GM21390 (cell line): ENCODE data around the gene DACH2.
A peak's percentile ranks its signal among the peaks of the same experiment; 100 is the strongest.

Experiments
- ATAC-seq: cut with Tn5 transposase; IDR thresholded peaks from one replicate; pipeline ENCODE4 v1.9.1; 2021; ENCODE audit not compliant: unreplicated experiment

Gene DACH2

DNA sequence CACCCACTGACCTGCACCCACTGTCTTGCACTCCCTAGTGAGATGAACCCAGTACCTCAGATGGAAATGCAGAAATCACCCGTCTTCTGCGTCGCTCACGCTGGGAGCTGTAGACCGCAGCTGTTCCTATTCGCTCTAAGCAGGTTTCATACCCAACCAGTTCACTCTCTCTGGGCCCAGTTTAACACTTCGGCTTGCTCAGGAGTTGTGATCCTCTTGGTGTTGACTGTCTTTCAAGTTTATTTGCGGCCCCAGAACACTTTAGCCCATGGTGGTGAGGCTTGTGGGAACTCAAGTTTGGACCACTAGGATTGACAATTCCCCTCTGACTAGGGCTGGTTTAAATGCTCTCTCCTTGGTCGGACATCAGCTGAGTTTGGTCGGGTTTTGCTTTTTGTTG is 147.0 kb downstream of the DACH2 start:
- ATAC-seq, result no peak

DNA sequence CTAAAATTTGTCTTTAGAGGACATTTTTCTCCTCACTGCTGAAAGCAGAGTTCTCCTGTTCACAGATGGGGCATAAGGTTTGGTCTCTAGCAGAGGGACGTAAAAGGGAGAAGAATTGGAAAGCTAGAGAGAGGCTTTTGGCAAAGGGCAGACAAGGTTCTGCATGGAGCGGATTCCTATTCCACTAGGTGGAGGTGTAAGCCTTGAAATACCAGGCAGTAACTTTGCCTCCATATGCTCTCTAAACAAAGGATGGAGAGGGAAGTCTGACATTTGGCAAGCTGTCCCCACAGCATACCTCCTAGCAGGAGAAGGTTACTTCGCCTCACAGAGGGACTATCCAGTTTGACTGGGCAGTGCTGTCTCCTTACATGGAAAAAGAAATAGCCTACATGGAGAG is 174.7 kb downstream of the DACH2 start:
- ATAC-seq, result no peak

DNA sequence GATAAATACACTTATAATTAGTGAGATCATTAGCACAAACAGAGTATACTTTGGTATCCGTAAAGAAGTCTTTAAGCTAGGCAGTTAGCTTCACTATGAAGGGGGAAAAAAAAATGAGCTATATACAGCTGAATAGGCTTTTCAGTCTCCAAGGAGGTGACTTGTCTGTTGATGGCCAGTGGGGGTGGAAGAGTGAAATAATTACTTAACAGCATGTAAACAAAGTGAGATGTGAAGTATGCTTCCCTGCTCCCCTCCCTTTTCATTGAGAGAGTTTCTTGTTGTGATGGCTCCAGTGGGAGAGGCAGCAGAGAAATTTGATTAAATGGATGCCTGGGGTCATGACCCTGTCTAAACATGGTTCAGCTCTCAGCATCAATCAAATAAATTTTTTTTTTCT is 180.9 kb downstream of the DACH2 start:
- ATAC-seq, result no peak

GRCh38 chrX:86348669-86349068 is 200.4 kb downstream of the DACH2 start:
- no peak for ATAC-seq

- no peak for ATAC-seq
Observed at GRCh38 chrX:86349115-86349514, 200.9 kb downstream of the DACH2 start.

GRCh38 chrX:86369847-86370630 is 221.8 kb downstream of the DACH2 start:
- ATAC-seq, result no peak

- no peak for ATAC-seq
Observed at GRCh38 chrX:86370927-86371326, 222.7 kb downstream of the DACH2 start.

DNA sequence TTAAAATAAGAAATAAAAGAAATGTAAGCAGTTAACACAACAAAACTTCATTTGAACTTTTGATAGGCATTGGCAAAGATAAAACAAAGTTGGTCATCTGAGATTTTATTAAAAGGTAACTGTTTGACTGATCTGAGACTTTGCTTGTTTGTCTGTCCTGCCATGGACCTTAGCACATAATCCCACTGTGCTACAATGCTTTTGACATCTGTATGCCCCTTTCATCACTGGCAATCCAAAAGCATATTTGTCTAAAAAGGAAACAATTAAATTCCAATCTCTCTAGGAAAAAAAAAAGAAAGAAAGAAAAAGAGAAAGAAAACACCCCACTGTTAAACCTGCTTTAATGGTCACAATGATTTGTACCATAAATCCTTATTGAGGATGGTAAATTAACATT is 231.0 kb downstream of the DACH2 start:
- ATAC-seq, result no peak

DNA sequence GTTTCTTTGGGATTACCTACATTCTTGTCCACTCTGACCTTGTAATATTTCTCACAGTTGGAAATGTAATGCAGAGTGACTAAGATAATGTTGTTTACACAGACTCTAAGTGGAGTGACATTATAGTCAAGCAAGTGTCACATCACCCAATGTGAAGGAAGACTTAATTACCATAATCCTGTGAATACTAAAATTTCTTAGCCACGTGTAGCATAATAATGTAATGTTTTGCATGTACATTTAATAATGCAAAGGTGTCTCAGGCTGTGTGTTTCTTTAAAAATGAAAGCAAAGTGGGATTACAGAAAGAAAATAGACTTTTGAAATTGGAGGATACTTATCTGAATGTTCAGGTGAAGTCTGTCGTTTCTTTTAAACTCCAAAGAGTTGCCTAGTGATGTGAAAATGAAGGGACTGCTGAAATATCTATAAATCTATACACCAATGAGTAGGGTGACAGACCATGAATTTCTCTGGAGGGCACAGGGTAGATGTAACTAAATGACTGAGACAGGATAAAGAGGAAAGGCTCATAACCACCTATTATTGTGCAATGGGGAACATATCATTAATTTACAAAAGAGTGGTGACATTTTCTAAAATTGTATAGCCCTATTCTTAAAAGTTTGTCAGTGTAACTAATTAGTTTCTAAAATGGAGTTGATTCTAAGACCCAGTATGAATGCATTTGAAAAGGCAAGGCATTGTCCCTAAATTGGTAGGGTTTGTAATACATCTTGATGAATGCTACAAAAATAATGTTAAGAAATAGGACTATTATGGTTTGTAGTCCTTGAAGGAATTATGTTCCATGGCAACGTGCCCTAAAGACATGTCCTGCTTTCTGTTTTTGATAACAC is 235.7 kb downstream of the DACH2 start:
- no peak for ATAC-seq

DNA sequence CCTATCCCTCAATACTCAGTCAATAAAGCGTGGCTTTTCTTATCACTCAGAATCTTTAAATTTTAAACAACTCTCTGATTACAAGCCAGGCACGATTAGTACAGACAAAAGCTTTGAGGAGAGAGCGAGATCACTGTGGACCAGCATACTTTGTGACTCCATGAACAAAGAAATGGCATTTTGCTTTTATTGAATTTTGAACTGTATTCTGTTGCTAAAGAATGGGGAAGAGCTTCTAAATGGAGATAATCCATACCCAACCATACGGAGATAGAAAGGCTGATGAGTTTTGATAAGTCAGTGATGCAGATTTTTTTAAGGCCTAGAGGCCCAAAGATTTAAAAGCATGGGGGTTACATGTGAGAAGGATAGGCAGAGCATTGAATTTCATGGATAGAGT is 259.1 kb downstream of the DACH2 start:
- no peak for ATAC-seq

DNA sequence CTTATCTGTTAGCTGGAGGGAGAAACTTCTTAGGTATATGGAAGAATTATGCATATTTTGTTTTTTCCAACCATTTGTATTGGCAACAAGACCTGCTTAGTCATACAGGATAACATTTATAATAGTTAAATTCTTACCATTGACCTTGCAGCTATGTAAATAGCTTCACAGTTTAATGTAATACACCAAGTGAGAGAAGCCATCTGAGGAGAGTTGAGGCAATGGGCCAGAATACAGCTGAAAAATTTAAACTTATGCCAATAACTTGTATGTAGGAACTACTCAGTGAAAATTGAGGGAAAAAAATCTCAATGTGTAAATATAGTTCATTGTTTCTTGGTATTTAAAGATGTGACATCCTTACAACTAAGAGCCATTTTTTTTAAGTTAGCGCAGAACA is 273.5 kb downstream of the DACH2 start:
- ATAC-seq, result no peak

GRCh38 chrX:86436116-86436515 is 287.9 kb downstream of the DACH2 start:
- no peak for ATAC-seq

- ATAC-seq, result no peak
Observed at GRCh38 chrX:86455495-86455894, 307.2 kb downstream of the DACH2 start.

DNA sequence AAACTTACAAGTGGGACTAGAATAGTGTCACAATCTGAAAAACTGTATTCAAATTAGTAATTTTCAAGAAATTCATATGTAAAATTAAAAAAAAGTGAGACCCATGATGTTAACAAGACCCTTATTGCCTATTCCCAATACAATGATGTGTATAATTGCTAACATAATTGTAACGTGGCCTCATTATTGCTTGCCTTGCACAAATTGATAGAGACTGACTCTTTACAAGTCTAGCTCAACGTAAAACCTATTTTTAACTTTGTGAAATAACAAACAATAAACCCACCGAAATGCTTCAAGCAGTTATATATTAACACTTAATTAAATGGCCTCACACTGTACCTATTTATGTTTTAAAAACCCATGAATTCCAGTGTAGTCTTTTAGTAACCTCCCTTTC is 312.5 kb downstream of the DACH2 start:
- no peak for ATAC-seq

- ATAC-seq, result no peak
Observed at GRCh38 chrX:86504297-86504696, 356.0 kb downstream of the DACH2 start.

- no peak for ATAC-seq
Observed at GRCh38 chrX:86507331-86507730, 359.1 kb downstream of the DACH2 start.

- no peak for ATAC-seq
Observed at GRCh38 chrX:86579777-86580176, 431.5 kb downstream of the DACH2 start.

DNA sequence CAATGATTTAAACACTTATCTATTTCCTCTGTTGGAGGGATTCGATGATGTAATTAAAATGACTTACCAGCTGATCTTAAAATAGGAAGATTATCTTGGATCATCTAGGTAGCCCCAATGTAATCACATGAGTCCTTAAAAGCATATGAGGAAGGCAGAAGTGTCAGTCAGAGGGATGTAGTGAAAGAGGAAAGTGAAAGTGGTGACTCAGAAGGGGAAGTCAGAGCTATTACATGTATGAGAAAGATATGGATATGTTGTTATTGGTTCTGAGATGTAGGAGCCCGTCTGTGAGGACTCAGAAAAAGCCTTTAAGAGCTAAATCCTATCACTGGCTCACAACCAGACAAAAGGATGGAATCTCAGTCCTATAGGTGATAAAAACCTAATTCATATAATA is 456.4 kb downstream of the DACH2 start:
- peak; percentile 61 for ATAC-seq

DNA sequence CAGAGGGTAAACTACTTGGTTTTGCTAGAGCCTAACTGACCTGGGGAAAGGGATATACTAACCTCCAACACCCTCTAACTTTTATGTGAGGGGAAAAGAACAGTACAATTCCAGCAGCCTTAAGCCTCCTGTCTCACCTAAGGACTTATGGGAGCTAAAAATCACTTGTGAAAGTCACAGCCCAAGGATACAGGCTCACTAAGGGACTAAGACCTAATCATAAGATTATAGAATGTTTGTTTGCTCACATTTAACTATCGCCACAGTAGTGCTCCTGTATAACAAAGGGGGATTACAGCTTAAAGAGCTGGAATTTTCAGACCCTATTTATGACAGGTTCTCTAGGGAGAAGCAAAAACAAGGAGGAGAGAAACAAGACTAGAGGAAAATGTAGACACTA is 548.7 kb downstream of the DACH2 start:
- no peak for ATAC-seq

DNA sequence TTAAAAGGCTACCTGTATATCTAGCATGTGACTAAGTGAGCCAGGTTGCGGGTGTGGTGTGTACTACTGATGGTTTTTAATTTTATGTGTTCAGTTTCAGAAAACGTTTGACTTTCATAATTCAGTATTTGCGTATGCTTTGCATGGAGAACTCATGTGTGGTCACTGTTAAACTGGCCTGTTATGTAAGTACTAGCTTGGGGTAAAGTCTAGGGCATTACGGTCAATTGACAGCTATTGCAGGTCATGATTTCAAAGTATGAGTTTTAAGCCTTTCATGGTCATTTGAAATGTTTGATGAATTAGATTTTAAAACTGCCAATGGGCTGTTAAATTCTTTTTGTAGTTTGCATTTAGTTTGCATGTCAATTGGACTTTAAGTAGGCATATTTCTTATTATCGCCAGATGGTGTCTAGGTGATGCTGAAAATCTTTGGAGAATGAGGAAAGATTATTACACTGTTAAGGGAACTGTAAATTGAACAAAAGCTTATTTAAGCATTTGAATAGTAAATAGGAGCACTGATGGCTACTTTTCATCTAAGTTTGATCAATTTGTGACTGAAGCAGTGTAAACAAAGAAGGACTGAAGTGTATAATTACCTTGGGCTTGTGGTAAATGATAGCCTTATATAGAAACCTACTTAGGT is 563.4 kb downstream of the DACH2 start:
- ATAC-seq, result no peak

DNA sequence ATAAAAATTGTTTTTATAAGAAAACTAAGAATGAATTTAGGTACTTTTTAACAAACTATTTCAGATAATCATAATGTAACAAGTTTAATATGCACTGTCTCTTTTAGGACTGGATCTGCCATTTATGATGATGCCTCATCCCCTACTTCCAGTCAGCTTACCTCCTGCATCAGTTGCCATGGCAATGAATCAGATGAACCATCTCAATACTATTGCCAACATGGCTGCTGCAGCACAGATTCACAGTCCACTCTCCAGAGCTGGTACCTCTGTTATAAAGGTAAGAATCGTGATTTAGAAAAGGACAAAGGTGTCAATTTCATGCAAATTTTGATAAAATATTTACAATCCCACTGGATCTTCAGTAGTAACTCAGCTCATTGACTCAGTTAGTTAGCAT is 566.2 kb downstream of the DACH2 start:
- ATAC-seq, result no peak

DNA sequence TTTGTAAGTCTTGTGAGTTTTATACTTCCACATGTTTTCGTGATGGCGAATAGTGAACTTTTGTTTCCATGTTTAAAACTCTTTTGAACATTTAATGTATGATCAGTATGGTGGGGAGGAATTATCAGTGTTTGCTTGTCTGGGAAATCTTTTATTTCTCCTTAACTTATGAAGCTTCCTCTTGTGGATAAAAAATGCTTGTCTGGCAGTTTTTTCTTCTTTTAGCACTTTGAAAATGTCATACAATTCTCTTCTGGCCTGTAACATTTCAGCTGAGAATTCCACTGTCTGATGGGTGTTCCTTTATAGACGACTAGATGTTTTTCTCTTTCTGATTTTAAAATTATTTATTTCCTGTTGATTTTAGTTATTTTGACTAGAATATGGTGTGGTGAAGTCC is 576.0 kb downstream of the DACH2 start:
- ATAC-seq, result no peak
